ENCODE measurements around the gene NEK7.

The NEK7 gene

GRCh38 chr1:198147216-198147615, 9.6 kb upstream of the NEK7 start:
- no peak for DNase-seq (ENCODE audit: low spot score)

GRCh38 chr1:198150369-198150768, 6.4 kb upstream of the NEK7 start:
- DNase-seq (ENCODE audit: low spot score): no peak

- DNase-seq (ENCODE audit: low spot score): no peak
Measured at GRCh38 chr1:198151688-198152087, 5.1 kb upstream of the NEK7 start.

GRCh38 chr1:198153103-198153502, 3.7 kb upstream of the NEK7 start:
- DNase-seq (ENCODE audit: low spot score): no peak

- no peak for DNase-seq (ENCODE audit: low spot score)
Measured at GRCh38 chr1:198153804-198154203, 3.0 kb upstream of the NEK7 start.

GRCh38 chr1:198155253-198155652, 1.5 kb upstream of the NEK7 start:
- peak; percentile 49 for DNase-seq (ENCODE audit: low spot score)

- DNase-seq (ENCODE audit: low spot score): peak; percentile 58
Measured at GRCh38 chr1:198156111-198156744, 570 bp upstream of the NEK7 start.

- DNase-seq (ENCODE audit: low spot score): peak; percentile 90
Measured at GRCh38 chr1:198157241-198157846, 546 bp downstream of the NEK7 start.

GRCh38 chr1:198157847-198158725, 1.3 kb downstream of the NEK7 start:
- DNase-seq (ENCODE audit: low spot score): peak; percentile 18

GRCh38 chr1:198158735-198159589, 2.2 kb downstream of the NEK7 start:
- peak; percentile 95 for DNase-seq (ENCODE audit: low spot score)

- DNase-seq (ENCODE audit: low spot score): no peak
Measured at GRCh38 chr1:198160222-198160621, 3.4 kb downstream of the NEK7 start.

- no peak for DNase-seq (ENCODE audit: low spot score)
Measured at GRCh38 chr1:198160946-198161614, 4.3 kb downstream of the NEK7 start.

GRCh38 chr1:198161718-198162090, 4.9 kb downstream of the NEK7 start:
- no peak for DNase-seq (ENCODE audit: low spot score)

GRCh38 chr1:198162091-198162767, 5.4 kb downstream of the NEK7 start:
- no peak for DNase-seq (ENCODE audit: low spot score)

- no peak for DNase-seq (ENCODE audit: low spot score)
Measured at GRCh38 chr1:198165927-198166647, 9.3 kb downstream of the NEK7 start.

GRCh38 chr1:198166900-198167299, 10.1 kb downstream of the NEK7 start:
- no peak for DNase-seq (ENCODE audit: low spot score)

- no peak for DNase-seq (ENCODE audit: low spot score)
Measured at GRCh38 chr1:198167436-198167934, 10.7 kb downstream of the NEK7 start.

GRCh38 chr1:198168227-198168626, 11.4 kb downstream of the NEK7 start:
- DNase-seq (ENCODE audit: low spot score): no peak

- no peak for DNase-seq (ENCODE audit: low spot score)
Measured at GRCh38 chr1:198169672-198170071, 12.9 kb downstream of the NEK7 start.
